ENCODE measurements around the gene TBC1D8.

- TF ChIP-seq CTCF (IDR thresholded peaks at IDR 0.05) (no peak), POLR2A (IDR thresholded peaks at IDR 0.05) (no peak)
Observed at GRCh38 chr2:100967716-100968115, 183.5 kb downstream of the TBC1D8 start.

All from testis (tissue), 2 donors.